ENCODE results near the gene FOXJ3. TPM values are rescaled to one million over a fixed set of nuclear protein-coding genes. Genes with fewer than 3 reads are reported as not detected.
A peak's percentile ranks its signal among the peaks of the same experiment; 100 is the strongest.

FOXJ3 gene
- total and polyA plus RNA-seq, 2 of the 13 experiments (the other 11 are each of a cell fraction or from before 2014, with no cell fraction given) = 16.6 to 48.5 TPM

DNA sequence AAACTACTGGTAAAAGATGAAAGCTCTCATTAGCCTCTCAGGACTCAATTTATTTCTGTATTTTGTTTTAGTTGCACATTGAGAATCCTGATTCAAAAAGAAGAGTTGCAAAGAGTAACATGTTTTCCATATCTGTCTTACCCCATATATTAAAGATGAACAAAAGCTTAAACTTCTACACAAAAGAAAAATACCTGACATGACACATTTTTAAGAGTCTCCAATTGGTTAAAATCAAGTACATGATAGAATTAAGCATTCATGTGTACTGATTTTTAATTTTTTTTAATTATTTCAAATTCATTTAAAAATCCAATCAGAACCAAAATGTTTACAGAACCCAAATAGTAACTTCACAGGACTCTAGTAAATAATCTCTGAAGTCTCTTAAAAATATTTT is 72.0 kb downstream of the FOXJ3 start:
- H3K9ac ChIP-seq (ENCODE audit: insufficient read depth, low read depth, low read length) = no peak overlapping the region
- DNase-seq (ENCODE audit: low spot score) (no peak), FAIRE-seq (no peak), ATAC-seq (no peak)
- intact Hi-C loops (cut with micrococcal nuclease; ENCODE audit: unreplicated experiment) (no loop called here), in situ Hi-C loops (cut with HindIII; ENCODE audit: extremely low pct_ligation_motif_present, low pct_unique_long_range_greater_than_20kb) (no loop called here)
- H3K4me2 ChIP-seq (ENCODE audit: low read depth, low read length) = no peak overlapping the region
- ChIA-PET CTCF (ENCODE audit: low intra/inter-chr PET ratio, low total read pairs) (no interaction called here), POLR2A (no interaction called here)
- no peak overlapping the region for H2AFZ ChIP-seq (ENCODE audit: low read length)
- no peaks in the 10 kb centered on the region for H3K4me1 ChIP-seq (ENCODE audit: insufficient read depth, low read length)
- no peak overlapping the region for H3K4me3 ChIP-seq (replicated peaks in 1 of 3; ENCODE audit: insufficient read depth in 1 of 3, low read depth in 2 of 3, low read length in 3 of 3)
- H3K27ac ChIP-seq (ENCODE audit: extremely low read length, insufficient read depth, low read length) = no peak overlapping the region
- H4K20me1 ChIP-seq (ENCODE audit: insufficient read depth, low read length) = 0 out of 2 replicates have a peak, but pooled peaks cover 9% of the 10 kb centered on the region
- H3K36me3 ChIP-seq (replicated peaks in 1 of 2; ENCODE audit: control insufficient read depth in 1 of 2, insufficient read depth in 2 of 2, low read length in 2 of 2) = peaks cover 8 to 56% of the 10 kb centered on the region in 2 experiments
- H3K9me3 ChIP-seq (ENCODE audit: low read length) = no peaks in the 10 kb centered on the region
- no peaks in the 10 kb centered on the region for H3K27me3 ChIP-seq (ENCODE audit: control insufficient read depth in 1 of 2, insufficient read depth in 2 of 2, low read length in 2 of 2)
- peaks cover 25% of the 10 kb centered on the region for H3K79me2 ChIP-seq (ENCODE audit: insufficient read depth, low read length)
- no TSS peak for BruUV-seq (replicated peaks)
- TF ChIP-seq GABPA (IDR thresholded peaks at IDR 0.05; ENCODE audit: low read depth, low read length) (no peak), GABPA (CRISPR knock-in tag; IDR thresholded peaks at IDR 0.05; ENCODE audit: low read depth) (no peak), MAFK (conservative IDR thresholded peaks at IDR 0.05 in 1 of 2, IDR thresholded peaks at IDR 0.05 in 1 of 2; ENCODE audit: low read length in 2 of 2) (peak; percentile 50 to 80; a peak in 3 of 4 replicates), MAFF (IDR thresholded peaks at IDR 0.05; ENCODE audit: low read depth, low read length) (peak; percentile 67; the same call in 1 of the 2 replicates)

DNA sequence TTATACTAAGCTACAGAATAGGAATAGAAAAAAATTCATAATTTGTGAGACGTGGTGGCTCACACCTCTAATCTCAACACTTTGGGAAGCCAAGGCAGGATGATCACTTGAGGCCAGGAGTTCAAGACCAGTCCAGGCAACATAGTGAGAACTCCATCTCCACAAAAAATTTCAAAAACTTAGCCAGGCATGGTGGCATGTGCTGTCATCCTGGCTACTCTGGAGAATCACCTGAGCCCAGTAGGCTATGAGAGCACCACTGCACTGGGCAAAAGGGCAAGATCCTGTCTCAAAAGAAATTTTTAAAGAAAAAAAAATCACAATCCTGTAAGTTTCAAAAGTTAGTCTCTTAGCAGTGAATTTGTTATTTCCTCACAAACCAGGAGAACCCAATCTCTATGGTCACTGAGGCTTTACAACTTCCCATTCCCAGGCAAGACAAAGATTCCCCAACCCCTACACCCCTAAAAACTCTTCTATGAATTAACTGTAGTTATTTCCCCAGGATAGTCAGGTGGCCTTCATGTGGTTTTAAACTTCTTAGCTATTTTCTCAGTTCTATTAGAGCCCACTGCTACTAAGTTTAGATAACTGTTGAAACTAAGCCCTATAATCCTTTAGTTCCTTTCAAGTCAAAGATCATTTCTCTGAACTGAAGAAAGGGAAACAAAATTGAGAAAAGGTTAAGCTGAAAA is 74.5 kb downstream of the FOXJ3 start:
- Histone ChIP-seq H2AFZ (ENCODE audit: low read length) (no peak overlapping the region), H4K20me1 (ENCODE audit: insufficient read depth, low read length) (0 out of 2 replicates have a peak, but pooled peaks cover 9% of the 10 kb centered on the region), H3K36me3 (replicated peaks in 1 of 2; ENCODE audit: control insufficient read depth in 1 of 2, insufficient read depth in 2 of 2, low read length in 2 of 2) (peaks cover 8 to 42% of the 10 kb centered on the region in 2 experiments), H3K4me1 (ENCODE audit: insufficient read depth, low read length) (no peaks in the 10 kb centered on the region), H3K27me3 (ENCODE audit: control insufficient read depth in 1 of 2, insufficient read depth in 2 of 2, low read length in 2 of 2) (no peaks in the 10 kb centered on the region), H3K4me2 (ENCODE audit: low read depth, low read length) (no peak overlapping the region), H3K27ac (ENCODE audit: extremely low read length, insufficient read depth, low read length) (no peak overlapping the region), H3K9me3 (ENCODE audit: low read length) (no peaks in the 10 kb centered on the region), H3K4me3 (replicated peaks in 1 of 3; ENCODE audit: insufficient read depth in 1 of 3, low read depth in 2 of 3, low read length in 3 of 3) (no peak overlapping the region), H3K9ac (ENCODE audit: insufficient read depth, low read depth, low read length) (no peak overlapping the region), H3K79me2 (ENCODE audit: insufficient read depth, low read length) (peaks cover 29% of the 10 kb centered on the region)
- intact Hi-C loops (cut with micrococcal nuclease; ENCODE audit: unreplicated experiment) = no loop called here
- no TSS peak for BruUV-seq (replicated peaks)
- in situ Hi-C loops (cut with HindIII; ENCODE audit: extremely low pct_ligation_motif_present, low pct_unique_long_range_greater_than_20kb) = no loop called here
- 96% methylated on average over 1 of the region's 1 CpG for WGBS (ENCODE audit: low lambda C conversion rate)
- DNase-seq (ENCODE audit: low spot score) (no peak), ATAC-seq (no peak), FAIRE-seq (no peak)
- CTCF ChIA-PET (ENCODE audit: low intra/inter-chr PET ratio, low total read pairs) = no interaction called here
- POLR2A ChIA-PET = no interaction called here
- TF ChIP-seq MTA3 (CRISPR knock-in tag; IDR thresholded peaks at IDR 0.05) (no peak), ZNF589 (CRISPR knock-in tag; conservative IDR thresholded peaks at IDR 0.05) (no peak), ZNF34 (CRISPR knock-in tag; IDR thresholded peaks at IDR 0.05; ENCODE audit: borderline replicate concordance) (no peak), RBFOX2 (IDR thresholded peaks at IDR 0.05; ENCODE audit: low read depth, low read length) (no peak), GATAD2A (CRISPR knock-in tag; IDR thresholded peaks at IDR 0.05) (no peak), ZNF235 (CRISPR knock-in tag; IDR thresholded peaks at IDR 0.05; ENCODE audit: borderline replicate concordance) (no peak), ZC3H4 (CRISPR knock-in tag; IDR thresholded peaks at IDR 0.05; ENCODE audit: borderline replicate concordance) (no peak), ZBTB38 (CRISPR knock-in tag; IDR thresholded peaks at IDR 0.05) (no peak), BHLHE40 (IDR thresholded peaks at IDR 0.05; ENCODE audit: low read length) (no peak), ZNF430 (CRISPR knock-in tag; IDR thresholded peaks at IDR 0.05) (no peak), DPF2 (CRISPR knock-in tag; IDR thresholded peaks at IDR 0.05; ENCODE audit: borderline replicate concordance, low read depth) (no peak)
